ENCODE data around the gene GIGYF2.

DNA sequence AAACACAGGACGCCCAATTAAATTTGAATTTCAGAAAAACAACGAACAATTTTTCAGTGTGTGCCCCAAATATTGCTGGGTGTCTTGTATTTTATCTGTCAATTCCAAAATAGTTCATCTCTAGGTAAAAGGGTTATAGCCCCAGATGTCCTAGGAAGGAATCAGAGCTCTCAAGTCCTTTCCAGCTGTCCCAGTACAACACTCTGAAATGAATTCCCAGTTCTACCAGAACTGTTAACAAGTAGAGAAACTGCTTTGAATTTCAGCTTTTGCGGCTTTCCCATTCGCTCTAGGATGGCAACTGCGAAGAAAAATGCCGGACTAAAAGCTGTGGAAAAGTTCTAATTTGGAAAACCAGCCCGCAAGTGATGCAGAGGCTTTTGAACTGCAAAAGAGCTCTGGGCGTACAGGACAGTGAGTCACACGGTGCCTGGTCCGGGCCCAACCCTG, 497 bp upstream of the GIGYF2 start:
- TF ChIP-seq SIN3A (IDR thresholded peaks at IDR 0.05; ENCODE audit: borderline replicate concordance, insufficient read depth, low read length) = 0 out of 2 replicates have a peak, but pooled peaks have one; percentile 14
- no peak for TF ChIP-seq POLR2AphosphoS5 (IDR thresholded peaks at IDR 0.05; ENCODE audit: low read depth, low read length)
- TF ChIP-seq, protein P1, sequence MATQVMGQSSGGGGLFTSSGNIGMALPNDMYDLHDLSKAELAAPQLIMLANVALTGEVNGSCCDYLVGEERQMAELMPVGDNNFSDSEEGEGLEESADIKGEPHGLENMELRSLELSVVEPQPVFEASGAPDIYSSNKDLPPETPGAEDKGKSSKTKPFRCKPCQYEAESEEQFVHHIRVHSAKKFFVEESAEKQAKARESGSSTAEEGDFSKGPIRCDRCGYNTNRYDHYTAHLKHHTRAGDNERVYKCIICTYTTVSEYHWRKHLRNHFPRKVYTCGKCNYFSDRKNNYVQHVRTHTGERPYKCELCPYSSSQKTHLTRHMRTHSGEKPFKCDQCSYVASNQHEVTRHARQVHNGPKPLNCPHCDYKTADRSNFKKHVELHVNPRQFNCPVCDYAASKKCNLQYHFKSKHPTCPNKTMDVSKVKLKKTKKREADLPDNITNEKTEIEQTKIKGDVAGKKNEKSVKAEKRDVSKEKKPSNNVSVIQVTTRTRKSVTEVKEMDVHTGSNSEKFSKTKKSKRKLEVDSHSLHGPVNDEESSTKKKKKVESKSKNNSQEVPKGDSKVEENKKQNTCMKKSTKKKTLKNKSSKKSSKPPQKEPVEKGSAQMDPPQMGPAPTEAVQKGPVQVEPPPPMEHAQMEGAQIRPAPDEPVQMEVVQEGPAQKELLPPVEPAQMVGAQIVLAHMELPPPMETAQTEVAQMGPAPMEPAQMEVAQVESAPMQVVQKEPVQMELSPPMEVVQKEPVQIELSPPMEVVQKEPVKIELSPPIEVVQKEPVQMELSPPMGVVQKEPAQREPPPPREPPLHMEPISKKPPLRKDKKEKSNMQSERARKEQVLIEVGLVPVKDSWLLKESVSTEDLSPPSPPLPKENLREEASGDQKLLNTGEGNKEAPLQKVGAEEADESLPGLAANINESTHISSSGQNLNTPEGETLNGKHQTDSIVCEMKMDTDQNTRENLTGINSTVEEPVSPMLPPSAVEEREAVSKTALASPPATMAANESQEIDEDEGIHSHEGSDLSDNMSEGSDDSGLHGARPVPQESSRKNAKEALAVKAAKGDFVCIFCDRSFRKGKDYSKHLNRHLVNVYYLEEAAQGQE (IDR thresholded peaks at IDR 0.05; ENCODE audit: insufficient read depth in 1 of 2, low read depth in 2 of 2, low read length in 2 of 2) = no peak
- no peak for TF ChIP-seq TAF1 (IDR thresholded peaks at IDR 0.05; ENCODE audit: borderline replicate concordance, insufficient read depth, low read length)

Data from PFSK-1 (cell line).